ENCODE results near the gene WDFY3. TPM values are rescaled to one million over a fixed set of nuclear protein-coding genes. Genes with fewer than 3 reads are reported as not detected.

Gene WDFY3
- total RNA-seq, 4 donors from 2014 or later: 35.9 to 146 (median 95.0) TPM

GRCh38 chr4:84938316-84938715 is 28.2 kb downstream of the WDFY3 start:
- peak overlapping the region in 1 of 2 donors; percentile 39 for H3K27ac ChIP-seq
- no peak for TF ChIP-seq CTCF (IDR thresholded peaks at IDR 0.05)
- TF ChIP-seq POLR2A (IDR thresholded peaks at IDR 0.05): no peak
- no peak for DNase-seq
- peaks cover 0 to 10% of the 10 kb centered on the region in 2 donors for H3K9me3 ChIP-seq
- intact Hi-C loops (cut with DNase I; ENCODE audit: low total_unique reads): no loop called here
- no peaks in the 10 kb centered on the region for H3K36me3 ChIP-seq
- H3K4me3 ChIP-seq: no peak overlapping the region
- no peaks in the 10 kb centered on the region for H3K27me3 ChIP-seq
- peaks cover 4 to 5% of the 10 kb centered on the region in 2 donors for H3K4me1 ChIP-seq

GRCh38 chr4:84937381-84937977 is 29.0 kb downstream of the WDFY3 start:
- H3K27ac ChIP-seq: peak overlapping the region in 1 of 2 donors; percentile 39
- DNase-seq: no peak
- no peaks in the 10 kb centered on the region for H3K36me3 ChIP-seq
- no peak overlapping the region for H3K4me3 ChIP-seq
- no peaks in the 10 kb centered on the region for H3K27me3 ChIP-seq
- H3K9me3 ChIP-seq: peaks cover 0 to 10% of the 10 kb centered on the region in 2 donors
- peaks cover 4 to 5% of the 10 kb centered on the region in 2 donors for H3K4me1 ChIP-seq
- no peak for TF ChIP-seq CTCF (IDR thresholded peaks at IDR 0.05)
- TF ChIP-seq POLR2A (IDR thresholded peaks at IDR 0.05): no peak
- intact Hi-C loops (cut with DNase I; ENCODE audit: low total_unique reads): no loop called here

GRCh38 chr4:84936123-84936522 is 30.4 kb downstream of the WDFY3 start:
- TF ChIP-seq POLR2A (IDR thresholded peaks at IDR 0.05): no peak
- no peak for TF ChIP-seq CTCF (IDR thresholded peaks at IDR 0.05)
- Histone ChIP-seq H3K27me3 (no peaks in the 10 kb centered on the region), H3K4me3 (no peak overlapping the region), H3K9me3 (peaks cover 0 to 6% of the 10 kb centered on the region in 2 donors), H3K27ac (no peak overlapping the region), H3K4me1 (peaks cover 4 to 5% of the 10 kb centered on the region in 2 donors), H3K36me3 (no peaks in the 10 kb centered on the region)
- no peak for DNase-seq
- intact Hi-C loops (cut with DNase I; ENCODE audit: low total_unique reads): no loop called here

- DNase-seq: no peak
- Histone ChIP-seq H3K27me3 (no peaks in the 10 kb centered on the region), H3K27ac (no peak overlapping the region), H3K4me3 (no peak overlapping the region), H3K9me3 (no peaks in the 10 kb centered on the region), H3K36me3 (no peaks in the 10 kb centered on the region), H3K4me1 (no peaks in the 10 kb centered on the region)
- intact Hi-C loops (cut with DNase I; ENCODE audit: low total_unique reads): no loop called here
- TF ChIP-seq POLR2A (IDR thresholded peaks at IDR 0.05) (no peak), CTCF (IDR thresholded peaks at IDR 0.05) (no peak)
Observed at GRCh38 chr4:84932462-84932861, 34.0 kb downstream of the WDFY3 start.

GRCh38 chr4:84931961-84932360 is 34.5 kb downstream of the WDFY3 start:
- H3K36me3 ChIP-seq: no peaks in the 10 kb centered on the region
- TF ChIP-seq POLR2A (IDR thresholded peaks at IDR 0.05) (no peak), CTCF (IDR thresholded peaks at IDR 0.05) (no peak)
- no peaks in the 10 kb centered on the region for H3K9me3 ChIP-seq
- no peak overlapping the region for H3K27ac ChIP-seq
- intact Hi-C loops (cut with DNase I; ENCODE audit: low total_unique reads): no loop called here
- H3K4me3 ChIP-seq: no peak overlapping the region
- no peaks in the 10 kb centered on the region for H3K4me1 ChIP-seq
- no peaks in the 10 kb centered on the region for H3K27me3 ChIP-seq
- no peak for DNase-seq

Data from uterus (tissue), 4 donors.